Activated T-cell treated with anti-CD3 and anti-CD28 coated beads, Interleukin-2, amount 50 U/mL, for 4 hours (primary cell): ENCODE results near the gene ST6GALNAC3. TPM values are rescaled to one million over a fixed set of nuclear protein-coding genes. Genes with fewer than 3 reads are reported as not detected.
"Not testable (repeated sequence)": the region's sequence is repeated elsewhere in the genome, so short reads cannot be mapped to it uniquely, and the experiment has no call there.

Source experiments
- ATAC-seq, 2 donors: fragments of 200-7000 bp; cut with Tn5 transposase; one replicate each; pipeline ENCODE4 v1.10.0; 2021
- DNase-seq: peaks from one replicate; pipeline ENCODE4 v3.0.0-alpha.2; 2020
- H3K27me3 Mint-ChIP-seq: one replicate; pipeline ENCODE4 v1.8.0; 2021; ENCODE audit warnings: low read depth, mixed read lengths
- H3K36me3 Mint-ChIP-seq: one replicate; pipeline ENCODE4 v1.8.0; 2022; ENCODE audit warnings: mixed read lengths; ENCODE audit not compliant: insufficient read depth
- H3K4me1 Mint-ChIP-seq: one replicate; pipeline ENCODE4 v1.8.0; 2021; ENCODE audit warnings: low read depth, mixed read lengths
- H3K4me3 Mint-ChIP-seq: one replicate; pipeline ENCODE4 v1.8.0; 2021; ENCODE audit warnings: mild to moderate bottlenecking, moderate library complexity, mixed read lengths
- H3K9me3 Mint-ChIP-seq: one replicate; pipeline ENCODE4 v1.8.0; 2021; ENCODE audit warnings: mixed read lengths
- total RNA-seq, 3 donors: library from RNA; stranded (reverse); gene quantifications; one replicate each; pipeline ENCODE4 v1.2.1, GENCODE V29; 2021

The ST6GALNAC3 gene
- total RNA-seq, 3 donors from 2014 or later: 0.24 to 0.73 (median 0.53) TPM

- peaks cover 12% of the 10 kb centered on the region for H3K9me3 Mint-ChIP-seq
- H3K36me3 Mint-ChIP-seq, H3K27me3 Mint-ChIP-seq, H3K4me1 Mint-ChIP-seq, DNase-seq, ATAC-seq, H3K4me3 Mint-ChIP-seq: not testable (repeated sequence)
Observed at GRCh38 chr1:76652860-76653259, 578.3 kb downstream of the ST6GALNAC3 start.

- Mint-ChIP-seq H3K36me3 (no peaks in the 10 kb centered on the region), H3K4me1 (no peaks in the 10 kb centered on the region), H3K9me3 (no peaks in the 10 kb centered on the region), H3K27me3 (no peaks in the 10 kb centered on the region), H3K4me3 (no peak overlapping the region)
- no peak for DNase-seq
- ATAC-seq: no peak
Observed at GRCh38 chr1:76657623-76658022, 583.1 kb downstream of the ST6GALNAC3 start.

- Mint-ChIP-seq H3K4me3 (no peak overlapping the region), H3K27me3 (no peaks in the 10 kb centered on the region), H3K9me3 (peaks cover 3% of the 10 kb centered on the region), H3K4me1 (no peaks in the 10 kb centered on the region), H3K36me3 (no peaks in the 10 kb centered on the region)
- ATAC-seq (no peak), DNase-seq (no peak)
Observed at GRCh38 chr1:76659171-76659940, 584.8 kb downstream of the ST6GALNAC3 start.

GRCh38 chr1:76661531-76661930, 587.0 kb downstream of the ST6GALNAC3 start:
- DNase-seq: no peak
- ATAC-seq: no peak
- Mint-ChIP-seq H3K4me3 (no peak overlapping the region), H3K9me3 (peaks cover 3% of the 10 kb centered on the region), H3K36me3 (no peaks in the 10 kb centered on the region), H3K4me1 (no peaks in the 10 kb centered on the region), H3K27me3 (no peaks in the 10 kb centered on the region)

GRCh38 chr1:76666499-76666898, 592.0 kb downstream of the ST6GALNAC3 start:
- H3K36me3 Mint-ChIP-seq: no peaks in the 10 kb centered on the region
- H3K27me3 Mint-ChIP-seq: no peaks in the 10 kb centered on the region
- H3K4me3 Mint-ChIP-seq: no peak overlapping the region
- no peaks in the 10 kb centered on the region for H3K4me1 Mint-ChIP-seq
- peaks cover 3% of the 10 kb centered on the region for H3K9me3 Mint-ChIP-seq
- ATAC-seq (no peak), DNase-seq (no peak)

GRCh38 chr1:76668046-76668445, 593.5 kb downstream of the ST6GALNAC3 start:
- DNase-seq (no peak), ATAC-seq (no peak)
- Mint-ChIP-seq H3K36me3 (no peaks in the 10 kb centered on the region), H3K4me3 (no peak overlapping the region), H3K9me3 (peaks cover 3% of the 10 kb centered on the region), H3K4me1 (no peaks in the 10 kb centered on the region), H3K27me3 (no peaks in the 10 kb centered on the region)

- no peak overlapping the region for H3K4me3 Mint-ChIP-seq
- H3K36me3 Mint-ChIP-seq: no peaks in the 10 kb centered on the region
- no peaks in the 10 kb centered on the region for H3K27me3 Mint-ChIP-seq
- DNase-seq: no peak
- H3K4me1 Mint-ChIP-seq: no peaks in the 10 kb centered on the region
- no peak for ATAC-seq
- H3K9me3 Mint-ChIP-seq: peaks cover 3% of the 10 kb centered on the region
Observed at GRCh38 chr1:76669131-76669530, 594.6 kb downstream of the ST6GALNAC3 start.

- Mint-ChIP-seq H3K4me1 (no peaks in the 10 kb centered on the region), H3K36me3 (no peaks in the 10 kb centered on the region), H3K9me3 (no peaks in the 10 kb centered on the region), H3K27me3 (no peaks in the 10 kb centered on the region), H3K4me3 (no peak overlapping the region)
- ATAC-seq (no peak), DNase-seq (no peak)
Observed at GRCh38 chr1:76669624-76670315, 595.2 kb downstream of the ST6GALNAC3 start.

GRCh38 chr1:76674689-76675210, 600.2 kb downstream of the ST6GALNAC3 start:
- no peak overlapping the region for H3K4me3 Mint-ChIP-seq
- no peaks in the 10 kb centered on the region for H3K27me3 Mint-ChIP-seq
- DNase-seq (no peak), ATAC-seq (no peak)
- H3K36me3 Mint-ChIP-seq: no peaks in the 10 kb centered on the region
- no peaks in the 10 kb centered on the region for H3K9me3 Mint-ChIP-seq
- no peaks in the 10 kb centered on the region for H3K4me1 Mint-ChIP-seq

GRCh38 chr1:76677416-76678405, 603.2 kb downstream of the ST6GALNAC3 start:
- Mint-ChIP-seq H3K36me3 (no peaks in the 10 kb centered on the region), H3K27me3 (no peaks in the 10 kb centered on the region), H3K4me3 (no peak overlapping the region), H3K9me3 (no peaks in the 10 kb centered on the region), H3K4me1 (no peaks in the 10 kb centered on the region)
- ATAC-seq (no peak), DNase-seq (no peak)

- DNase-seq (no peak), ATAC-seq (no peak)
- H3K36me3 Mint-ChIP-seq: no peaks in the 10 kb centered on the region
- H3K9me3 Mint-ChIP-seq: no peaks in the 10 kb centered on the region
- H3K27me3 Mint-ChIP-seq: no peaks in the 10 kb centered on the region
- no peak overlapping the region for H3K4me3 Mint-ChIP-seq
- no peaks in the 10 kb centered on the region for H3K4me1 Mint-ChIP-seq
Observed at GRCh38 chr1:76679534-76680152, 605.1 kb downstream of the ST6GALNAC3 start.

- Mint-ChIP-seq H3K36me3 (no peaks in the 10 kb centered on the region), H3K27me3 (no peaks in the 10 kb centered on the region), H3K4me1 (no peaks in the 10 kb centered on the region), H3K4me3 (no peak overlapping the region), H3K9me3 (no peaks in the 10 kb centered on the region)
- DNase-seq: no peak
- no peak for ATAC-seq
Observed at GRCh38 chr1:76680651-76681050, 606.1 kb downstream of the ST6GALNAC3 start.

- no peak overlapping the region for H3K4me3 Mint-ChIP-seq
- H3K27me3 Mint-ChIP-seq: no peaks in the 10 kb centered on the region
- DNase-seq: no peak
- no peak for ATAC-seq
- no peaks in the 10 kb centered on the region for H3K36me3 Mint-ChIP-seq
- no peaks in the 10 kb centered on the region for H3K4me1 Mint-ChIP-seq
- no peaks in the 10 kb centered on the region for H3K9me3 Mint-ChIP-seq
Observed at GRCh38 chr1:76682138-76682537, 607.6 kb downstream of the ST6GALNAC3 start.
